GM12878 (cell line): Measurements from ENCODE around the gene CETN1. TPM values are rescaled to one million over a fixed set of nuclear protein-coding genes. Genes with fewer than 3 reads are reported as not detected.

Experiments used
- ATAC-seq: fragments of 200-7000 bp; cut with Tn5 transposase; 3 replicates; pipeline ENCODE4 v1.9.1; 2020; ENCODE audit warnings: mild to moderate bottlenecking, moderate library complexity
- BruUV-seq: library from RNA; stranded (reverse); fragments of 400-500 nt; replicated peaks from 2 replicates; lab custom pipeline; 2021; lab: Mats Ljungman, UMichigan
- CTCF ChIA-PET: fragments of 300-600 bp; sonication (Branson Sonifier 250); formaldehyde crosslinking; extraction: SDS; loops from one replicate; lab custom pipeline; 2021; ENCODE audit warnings: inconsistent platforms; lab: Yijun Ruan, JAX
- POLR2A ChIA-PET: fragments of 350-600 bp; formaldehyde crosslinking; extraction: SDS; loops from one replicate; lab custom pipeline; 2021; ENCODE audit warnings: inconsistent platforms; lab: Charles Lee
- RAD21 ChIA-PET: fragments of 300-600 bp; sonication (Branson Sonifier 250); formaldehyde crosslinking; loops from one replicate; lab custom pipeline; 2023; ENCODE audit warnings: antibody characterized with exemption; ENCODE audit not compliant: unreplicated experiment; lab: Charles Lee
- SMC1A ChIA-PET: fragments of 300-600 bp; sonication (Branson Sonifier 250); formaldehyde crosslinking; loops from one replicate; lab custom pipeline; 2023; ENCODE audit not compliant: unreplicated experiment, uncharacterized antibody; lab: Charles Lee
- DNase-seq: peaks from one replicate; pipeline ENCODE4 v3.0.0-alpha.2; 2011; ENCODE audit warnings: low read depth, low spot score
- FAIRE-seq: peaks from 3 replicates; lab custom pipeline; 2011; peaks lifted over from hg19 to GRCh38; lab: Jason Lieb, UNC
- H2AFZ ChIP-seq: 2 replicates; pipeline ENCODE4 v1.6.0; 2011; ENCODE audit warnings: low read depth, low read length, control low read depth; ENCODE audit not compliant: control insufficient read depth
- H3K27ac ChIP-seq: 2 replicates; pipeline ENCODE4 v1.5.1; 2011; ENCODE audit warnings: control low read depth; ENCODE audit not compliant: control insufficient read depth, insufficient read depth
- H3K27me3 ChIP-seq, 2 experiments: replicated peaks in 1 of 2; 2 replicates each; pipeline versions ENCODE4 v1.6.0 to v1.6.1; 2011; ENCODE audit warnings: low read length in 1 of 2; ENCODE audit not compliant: control insufficient read depth in 2 of 2, insufficient read depth in 2 of 2
- H3K36me3 ChIP-seq, 2 experiments: 2 replicates each; pipeline ENCODE4 v1.5.1; 2011; ENCODE audit warnings: low read length in 1 of 2; ENCODE audit not compliant: control insufficient read depth in 2 of 2, insufficient read depth in 2 of 2
- H3K4me1 ChIP-seq: 2 replicates; pipeline ENCODE4 v1.6.1; 2011; ENCODE audit warnings: mild to moderate bottlenecking, low read length, moderate library complexity, mixed read lengths; ENCODE audit not compliant: control insufficient read depth, insufficient read depth
- H3K4me2 ChIP-seq: 2 replicates; pipeline ENCODE4 v1.6.0; 2011; ENCODE audit warnings: control low read depth; ENCODE audit not compliant: control insufficient read depth, insufficient read depth
- H3K4me3 ChIP-seq: fragments of 200-600 bp; sonication (generic); 2 replicates; pipeline ENCODE4 v1.5.1; 2016
- H3K79me2 ChIP-seq: 2 replicates; pipeline ENCODE4 v1.6.0; 2011; ENCODE audit warnings: low read length; ENCODE audit not compliant: control insufficient read depth, insufficient read depth
- H3K9ac ChIP-seq: 2 replicates; pipeline ENCODE4 v1.8.0; 2011; ENCODE audit warnings: low read length, control low read depth, mixed read lengths; ENCODE audit not compliant: control insufficient read depth, insufficient read depth
- H3K9me3 ChIP-seq: replicated peaks from 3 replicates; pipeline ENCODE4 v1.5.1; 2011; ENCODE audit warnings: mild to moderate bottlenecking, low read length; ENCODE audit not compliant: control insufficient read depth, insufficient read depth
- H4K20me1 ChIP-seq: 2 replicates; pipeline ENCODE4 v1.6.0; 2011; ENCODE audit not compliant: control insufficient read depth, insufficient read depth
- ASH2L ChIP-seq: fragments of 300-600, 200-600 bp; sonication (generic); IDR thresholded peaks from 2 replicates; pipeline ENCODE4 v1.6.1; 2017; ENCODE audit warnings: low read depth, mild to moderate bottlenecking, borderline replicate concordance
- BCL11A ChIP-seq: IDR thresholded peaks from 2 replicates; pipeline ENCODE4 v1.6.1; 2011; ENCODE audit warnings: low read depth, low read length
- DPF2 ChIP-seq: fragments of 450-650 bp; IDR thresholded peaks from 2 replicates; pipeline ENCODE4 v1.6.1; 2017; ENCODE audit warnings: mild to moderate bottlenecking
- EED ChIP-seq: sonication (generic); IDR thresholded peaks from 2 replicates; pipeline ENCODE4 v1.6.1; 2016; ENCODE audit warnings: antibody characterized with exemption, low read depth
- KDM1A ChIP-seq: fragments of 200-600 bp; sonication (generic); IDR thresholded peaks from 2 replicates; pipeline ENCODE4 v1.6.1; 2016; ENCODE audit warnings: borderline replicate concordance
- MEF2A ChIP-seq: IDR thresholded peaks from 2 replicates; pipeline ENCODE4 v1.6.1; 2011; ENCODE audit warnings: low read depth, mild to moderate bottlenecking, low read length, moderate library complexity; ENCODE audit not compliant: insufficient read depth
- MYC ChIP-seq: IDR thresholded peaks from 2 replicates; pipeline ENCODE4 v1.6.1; 2011; ENCODE audit warnings: mild to moderate bottlenecking, low read length, moderate library complexity, inconsistent platforms; ENCODE audit not compliant: insufficient read depth, insufficient replicate concordance, insufficient read length, severe bottlenecking
- NR2C2 ChIP-seq: IDR thresholded peaks from 2 replicates; pipeline ENCODE4 v1.6.1; 2011; ENCODE audit warnings: borderline replicate concordance, low read depth; ENCODE audit not compliant: control insufficient read depth, insufficient read length
- USF1 ChIP-seq: IDR thresholded peaks from 2 replicates; pipeline ENCODE4 v1.6.1; 2011; ENCODE audit warnings: borderline replicate concordance, low read depth, mild to moderate bottlenecking, moderate library complexity, mixed read lengths, low read length; ENCODE audit not compliant: insufficient read depth; ENCODE audit errors: extremely low read length
- WGBS: methylation state at CpG from one replicate; pipeline ENCODE4 v1.1.6; 2016; ENCODE audit warnings: low lambda C conversion rate; ENCODE audit not compliant: insufficient replicate concordance, insufficient coverage; ENCODE audit errors: missing lambda C conversion rate; 5-methylcytosine and 5-hydroxymethylcytosine counted together
- in situ Hi-C: fragments of 300-500 bp; cut with MboI; formaldehyde crosslinking; loops from 9 replicates; pipeline ENCODE4 v1.14.3; 2018; ENCODE audit warnings: mixed read lengths
- intact Hi-C: fragments of 100-400 bp; cut with micrococcal nuclease; formaldehyde crosslinking; loops from one replicate; pipeline ENCODE4 v1.14.2; 2022; ENCODE audit not compliant: unreplicated experiment
- polyA plus RNA-seq, 11 experiments: library from polyadenylated mRNA; depleted of rRNA in 4 of 11; unstranded in 6 of 11; stranded (reverse) in 5 of 11; fragments of >200 nt; fragmentation: Nextera tagmentation in 4 of 11; fragmentation: Illumina TruSeq in 1 of 11; extraction: Ambion mirVana in 4 of 11; extraction: Trizol in 1 of 11; gene quantifications; 1 replicate in 1 of 11; 2 replicates in 10 of 11; pipeline versions ENCODE4 v1.2.1 to v1.2.3, GENCODE V29; 2011 to 2016; ENCODE audit warnings: inconsistent platforms in 2 of 11, missing spikeins in 2 of 11, low read depth in 1 of 11
- total RNA-seq, 4 experiments: library from RNA; depleted of rRNA in 3 of 4; stranded (reverse); fragments of >200 nt in 3 of 4; fragmentation: Illumina TruSeq in 1 of 4; extraction: Trizol in 1 of 4; gene quantifications; 2 replicates each; pipeline versions ENCODE4 v1.2.1 to v1.2.3, GENCODE V29; 2013 to 2021
- TF ChIP-seq, protein P1 (sequence below): IDR thresholded peaks from 2 replicates; pipeline ENCODE4 v1.6.1; 2011; ENCODE audit warnings: low read depth, low read length, improper control_type of control experiment, borderline replicate concordance

Gene CETN1
- total and polyA plus RNA-seq, 10 of the 15 experiments (the other 5 are each of a cell fraction or from before 2014, with no cell fraction given), result not detected

DNA sequence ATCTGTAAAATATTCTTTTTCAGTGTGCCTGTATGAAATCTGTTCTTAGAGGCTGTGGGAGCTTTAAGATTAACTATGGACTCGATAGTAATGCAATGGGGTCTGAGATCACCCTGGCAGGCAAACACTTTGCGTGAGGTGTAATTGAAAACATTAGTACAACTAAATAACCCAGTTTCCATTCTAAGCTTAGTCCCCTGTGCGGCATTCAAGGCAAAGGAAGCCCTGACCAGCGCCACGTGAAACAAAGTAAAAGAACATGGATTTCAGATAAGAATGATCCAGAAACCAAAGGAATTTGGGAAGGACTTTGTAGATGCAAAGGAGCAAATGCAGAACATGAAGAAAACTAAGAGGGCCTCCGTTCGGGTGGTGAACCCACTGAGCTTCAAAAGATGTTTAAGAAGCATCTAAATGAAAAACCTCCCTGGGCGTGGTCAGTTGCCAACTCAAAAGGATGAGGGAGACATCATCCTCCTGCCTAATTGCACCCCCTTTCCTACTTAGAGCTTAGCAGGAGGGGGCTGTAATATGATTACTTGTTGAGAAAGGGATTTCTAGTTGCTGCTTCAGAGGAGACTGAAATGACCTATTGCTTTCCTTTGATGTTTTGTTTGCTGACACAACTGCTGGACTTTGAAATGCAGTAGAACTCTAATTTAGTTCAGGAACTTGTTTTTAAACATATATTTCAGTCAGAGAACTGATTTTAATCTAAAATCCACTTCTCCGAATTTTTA lies 7.9 kb upstream of the CETN1 start:
- POLR2A ChIA-PET, result no interaction called here
- 41% methylated on average over 9 of the region's 9 CpGs for WGBS
- in situ Hi-C loops, result no loop called here

More for the DNA sequence above, 7.9 kb upstream of the CETN1 start:
- ATAC-seq, result no peak
- FAIRE-seq, result no peak
- Histone ChIP-seq H2AFZ (no peak overlapping the region), H3K79me2 (no peaks in the 10 kb centered on the region), H3K9ac (no peak overlapping the region), H3K36me3 (no peaks in the 10 kb centered on the region), H3K9me3 (no peaks in the 10 kb centered on the region), H3K4me1 (no peaks in the 10 kb centered on the region), H3K27ac (no peak overlapping the region), H4K20me1 (no peaks in the 10 kb centered on the region), H3K27me3 (peaks cover 0 to 2% of the 10 kb centered on the region in 2 experiments; a peak in 2 of 4 replicates), H3K4me2 (no peak overlapping the region), H3K4me3 (no peak overlapping the region)
- SMC1A ChIA-PET, result no interaction called here
- DNase-seq, result no peak
- RAD21 ChIA-PET, result no interaction called here
- CTCF ChIA-PET, result interaction anchor here (1.3 to 1.4 kb wide), 2 partner anchors 10 to 76 kb away, joined by 3 read pairs; no protein-coding TSS in a partner anchor
- TF ChIP-seq DPF2, result no peak
- no peak for TF ChIP-seq BCL11A
- no peak for TF ChIP-seq MEF2A
- no peak for TF ChIP-seq NR2C2
- TF ChIP-seq, protein P1, sequence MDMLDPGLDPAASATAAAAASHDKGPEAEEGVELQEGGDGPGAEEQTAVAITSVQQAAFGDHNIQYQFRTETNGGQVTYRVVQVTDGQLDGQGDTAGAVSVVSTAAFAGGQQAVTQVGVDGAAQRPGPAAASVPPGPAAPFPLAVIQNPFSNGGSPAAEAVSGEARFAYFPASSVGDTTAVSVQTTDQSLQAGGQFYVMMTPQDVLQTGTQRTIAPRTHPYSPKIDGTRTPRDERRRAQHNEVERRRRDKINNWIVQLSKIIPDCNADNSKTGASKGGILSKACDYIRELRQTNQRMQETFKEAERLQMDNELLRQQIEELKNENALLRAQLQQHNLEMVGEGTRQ, result no peak
- TF ChIP-seq KDM1A, result no peak
- TF ChIP-seq EED, result no peak
- TF ChIP-seq MYC, result no peak
- TF ChIP-seq USF1, result no peak
- TF ChIP-seq ASH2L, result no peak
- intact Hi-C loops, result no loop called here
- no TSS peak for BruUV-seq
